GM21515 (cell line): ENCODE data around the gene ALX3.
"Not testable (repeated sequence)": the region's sequence is repeated elsewhere in the genome, so short reads cannot be mapped to it uniquely, and the experiment has no call there.

ENCODE experiments used
- ATAC-seq: cut with Tn5 transposase; IDR thresholded peaks from one replicate; pipeline ENCODE4 v1.9.1; 2021; ENCODE audit not compliant: unreplicated experiment

Gene ALX3

DNA sequence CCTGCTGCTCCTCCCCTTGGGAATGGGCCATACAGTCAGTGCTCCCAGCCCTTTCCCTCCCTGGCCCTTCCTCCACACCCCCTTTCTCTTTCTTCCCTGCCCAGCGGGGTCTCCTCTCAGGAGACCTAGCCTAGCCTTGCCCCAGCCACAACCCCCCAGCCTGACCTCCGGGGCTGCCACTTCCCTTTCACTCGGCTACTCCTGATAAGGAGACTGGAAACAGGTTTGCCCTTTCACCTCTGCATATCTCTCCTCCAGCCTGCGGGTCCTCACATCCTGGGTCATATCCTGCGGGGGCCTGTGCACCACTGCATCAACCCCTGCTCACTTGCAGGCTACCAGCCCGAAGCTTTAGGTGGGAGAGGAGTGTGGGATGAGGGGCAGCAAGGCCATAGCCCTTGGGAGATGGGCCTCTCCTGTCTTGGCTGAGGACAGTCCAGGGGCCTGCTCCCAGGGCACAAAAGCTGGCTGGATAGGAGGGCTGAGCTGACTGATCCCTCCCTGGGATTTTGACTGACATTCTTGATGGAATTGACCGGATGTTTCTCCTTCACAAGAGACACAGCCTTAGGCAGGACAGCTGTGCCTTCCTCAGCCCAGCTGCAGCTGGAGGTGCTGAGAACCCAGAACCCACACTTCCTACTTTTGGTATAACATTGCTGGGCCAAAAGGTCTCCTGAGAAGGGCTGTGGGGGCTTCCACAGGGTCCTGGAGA is 19.2 kb upstream of the ALX3 start:
- no peak for ATAC-seq

DNA sequence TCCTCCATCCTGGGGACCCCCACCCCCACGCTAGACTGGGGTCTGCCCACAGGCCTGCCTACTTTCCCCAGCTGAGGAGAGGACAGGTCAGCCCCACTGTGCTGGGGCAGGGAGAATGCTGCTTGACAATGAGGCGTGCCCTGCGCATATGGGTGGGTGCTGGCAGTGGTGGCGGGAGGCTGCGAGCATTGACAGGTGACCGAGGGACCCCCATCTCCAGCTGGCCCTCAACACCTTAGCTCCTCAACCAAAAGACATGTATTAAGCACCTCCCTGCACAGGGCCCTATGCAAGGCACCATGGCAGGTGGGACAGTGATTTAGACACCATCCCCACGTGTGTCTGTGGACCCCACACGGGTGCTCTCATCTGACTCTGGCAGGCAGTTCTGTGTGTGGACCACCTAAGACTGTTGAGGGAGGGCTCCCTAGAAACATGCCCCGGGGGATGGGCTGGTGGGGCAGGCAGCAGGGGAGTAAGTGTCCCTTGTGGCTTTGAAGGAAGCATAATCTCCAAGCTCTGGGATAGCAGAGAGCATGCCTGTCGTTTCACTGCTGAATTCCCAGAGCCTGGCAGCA is 18.4 kb upstream of the ALX3 start:
- no peak for ATAC-seq

GRCh38 chr1:110087812-110088738 is 17.6 kb upstream of the ALX3 start:
- ATAC-seq = no peak

DNA sequence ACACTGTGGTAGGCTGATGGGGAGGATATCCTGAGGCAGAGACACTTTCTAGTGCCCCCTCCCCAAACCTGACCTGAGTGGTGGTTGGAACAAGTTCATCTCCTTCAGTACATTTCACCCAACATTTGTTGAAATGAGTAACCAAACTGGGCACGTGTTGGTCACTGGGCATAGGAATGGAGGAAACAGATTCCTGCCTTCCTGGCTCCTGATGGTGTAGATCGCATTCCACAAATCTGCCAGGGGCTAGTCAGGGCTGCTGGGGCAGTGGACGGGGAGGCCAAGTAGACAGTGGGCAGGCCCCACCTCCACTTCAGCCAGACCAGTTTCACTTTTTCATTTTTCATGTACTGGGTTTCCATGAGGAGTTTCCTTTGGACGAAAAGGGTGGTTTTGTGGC is 16.5 kb upstream of the ALX3 start:
- no peak for ATAC-seq

DNA sequence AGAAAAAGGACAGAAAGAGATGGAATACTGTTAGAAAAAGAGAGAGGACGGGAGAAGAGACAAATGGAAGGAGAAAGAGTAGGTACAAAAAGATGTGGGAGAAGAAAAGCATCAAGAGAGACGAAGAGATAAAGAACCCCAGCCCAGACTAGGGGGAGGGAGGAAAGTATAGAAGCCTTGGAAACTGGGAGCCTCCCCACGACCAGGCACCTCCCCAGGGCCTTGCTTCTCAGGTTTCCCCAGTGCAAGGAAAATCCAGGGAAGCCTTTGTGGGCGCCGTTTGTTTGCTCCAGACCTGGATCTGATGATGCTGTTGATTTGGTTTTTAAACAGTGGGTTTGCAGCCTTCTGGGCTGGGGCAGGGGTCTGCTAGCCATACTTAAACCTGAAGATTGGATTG is 15.2 kb upstream of the ALX3 start:
- no peak for ATAC-seq

DNA sequence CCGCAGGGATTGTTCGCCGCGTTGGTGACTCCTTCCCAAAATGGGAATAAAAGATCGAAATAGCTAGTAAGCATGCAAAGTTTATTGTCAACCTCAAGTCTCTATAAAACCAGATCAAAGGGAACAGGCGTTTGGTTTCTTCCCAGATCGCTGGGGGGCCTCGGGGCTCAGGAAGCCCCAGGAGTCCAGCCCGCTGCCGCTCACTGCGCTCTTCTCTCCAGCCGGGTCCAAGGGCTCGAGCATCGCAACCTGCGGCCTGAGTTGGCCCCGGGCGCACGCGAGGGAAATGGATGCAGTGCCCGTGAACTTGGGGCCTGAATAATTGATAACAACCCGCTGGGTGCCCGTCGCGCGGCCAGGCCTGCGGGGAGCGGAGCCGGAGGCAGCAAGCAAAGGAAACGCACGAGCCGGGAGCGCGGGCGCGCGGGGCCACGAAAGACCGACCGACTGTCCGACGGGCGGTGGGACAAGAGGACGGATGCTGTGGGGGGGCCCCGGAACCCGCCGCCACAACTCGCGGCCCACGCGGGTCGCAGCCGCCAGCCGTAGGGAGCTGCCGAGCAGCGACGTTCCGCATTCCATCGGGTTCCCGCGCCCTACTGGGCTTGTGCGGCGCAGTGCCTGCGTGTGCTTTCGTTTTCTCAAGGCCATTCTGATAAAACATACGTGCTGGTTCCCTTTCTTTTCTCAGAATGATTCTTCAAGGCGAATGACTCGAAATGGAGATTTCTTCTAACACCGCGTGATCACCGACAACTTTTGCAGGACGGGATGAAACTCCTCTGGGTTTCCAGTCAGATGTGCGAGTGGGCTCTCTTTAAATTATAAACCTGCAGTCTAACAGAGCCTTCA is 14.0 kb upstream of the ALX3 start:
- ATAC-seq = no peak

DNA sequence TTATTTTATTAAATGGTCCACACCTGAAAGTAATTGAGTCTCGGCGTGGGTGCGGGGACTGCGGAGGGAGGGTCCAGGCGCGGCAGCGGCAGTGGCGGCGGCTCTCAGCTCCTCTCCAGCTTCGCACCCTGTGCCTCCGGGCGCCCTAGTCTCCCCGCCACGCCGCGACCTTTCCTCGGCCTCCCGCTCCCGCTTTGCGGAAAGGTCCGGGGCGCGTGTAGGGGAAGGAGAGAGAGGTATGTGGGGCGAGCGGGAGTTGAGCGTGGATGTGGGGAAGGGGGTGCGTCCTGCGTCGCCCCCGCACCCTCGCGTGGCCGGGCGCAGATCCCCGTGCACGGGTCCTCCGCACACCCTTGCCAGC is 13.4 kb upstream of the ALX3 start:
- ATAC-seq = no peak

DNA sequence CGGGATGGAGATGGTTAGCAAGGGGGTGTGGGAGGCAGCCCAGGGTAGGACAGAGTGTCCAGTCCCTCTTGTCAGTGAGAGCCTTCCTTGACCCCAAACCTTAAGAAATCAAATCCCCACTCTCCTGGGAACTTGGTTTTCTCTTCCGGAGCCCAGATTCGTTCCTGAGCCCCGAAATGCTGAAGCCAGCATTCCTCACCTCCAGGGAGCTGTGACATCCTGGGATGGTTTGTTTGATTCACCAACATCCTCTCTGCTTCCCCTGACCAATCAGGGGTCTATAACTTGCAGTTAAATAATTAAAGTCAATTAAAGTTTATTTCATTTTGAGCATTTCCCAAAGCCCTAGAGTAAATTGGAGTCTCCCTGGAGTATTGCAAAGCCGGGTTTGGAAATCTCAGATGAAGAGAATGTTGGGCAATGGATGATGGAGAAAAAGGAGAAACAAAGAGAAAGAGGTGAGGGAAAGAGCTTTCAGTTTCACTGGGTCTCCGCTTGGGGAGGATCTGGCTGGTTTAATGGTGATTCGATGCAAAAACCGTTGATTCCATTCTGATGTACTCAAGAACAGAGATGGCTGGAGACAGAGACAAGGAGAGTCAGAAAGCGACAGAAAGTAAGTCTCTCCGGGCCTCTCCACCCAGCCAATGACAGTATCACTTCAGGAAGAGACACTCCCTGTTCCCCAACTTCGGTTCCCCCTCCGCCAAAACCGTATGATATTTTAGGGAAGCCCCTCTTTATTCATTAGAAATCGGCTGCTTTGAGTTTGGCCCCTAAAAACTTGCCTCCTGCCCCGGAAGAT is 12.8 kb upstream of the ALX3 start:
- ATAC-seq = no peak

- no peak for ATAC-seq
Measured at GRCh38 chr1:110082477-110082876, 12.0 kb upstream of the ALX3 start.

DNA sequence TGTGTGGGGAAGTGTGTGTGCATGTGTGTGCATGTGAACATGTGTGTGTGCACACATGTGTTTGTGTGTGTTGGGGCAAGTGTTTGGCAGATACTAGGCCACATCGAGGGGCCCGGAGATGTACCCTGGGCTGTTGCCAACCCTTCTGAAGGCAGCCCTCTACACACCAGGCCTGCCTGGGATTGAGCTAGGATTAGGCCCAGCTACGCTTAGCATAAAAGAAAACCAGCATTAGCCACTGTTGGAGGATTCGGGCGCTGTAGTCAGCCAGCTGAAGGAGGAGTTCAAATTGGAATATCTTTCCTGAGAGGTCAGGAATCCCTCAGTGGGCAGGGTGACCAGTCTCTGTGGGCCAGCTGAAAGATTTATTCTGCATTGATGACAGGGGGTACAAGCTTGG is 10.6 kb upstream of the ALX3 start:
- no peak for ATAC-seq

- ATAC-seq = not testable (repeated sequence)
Measured at GRCh38 chr1:110079995-110080394, 9.5 kb upstream of the ALX3 start.

DNA sequence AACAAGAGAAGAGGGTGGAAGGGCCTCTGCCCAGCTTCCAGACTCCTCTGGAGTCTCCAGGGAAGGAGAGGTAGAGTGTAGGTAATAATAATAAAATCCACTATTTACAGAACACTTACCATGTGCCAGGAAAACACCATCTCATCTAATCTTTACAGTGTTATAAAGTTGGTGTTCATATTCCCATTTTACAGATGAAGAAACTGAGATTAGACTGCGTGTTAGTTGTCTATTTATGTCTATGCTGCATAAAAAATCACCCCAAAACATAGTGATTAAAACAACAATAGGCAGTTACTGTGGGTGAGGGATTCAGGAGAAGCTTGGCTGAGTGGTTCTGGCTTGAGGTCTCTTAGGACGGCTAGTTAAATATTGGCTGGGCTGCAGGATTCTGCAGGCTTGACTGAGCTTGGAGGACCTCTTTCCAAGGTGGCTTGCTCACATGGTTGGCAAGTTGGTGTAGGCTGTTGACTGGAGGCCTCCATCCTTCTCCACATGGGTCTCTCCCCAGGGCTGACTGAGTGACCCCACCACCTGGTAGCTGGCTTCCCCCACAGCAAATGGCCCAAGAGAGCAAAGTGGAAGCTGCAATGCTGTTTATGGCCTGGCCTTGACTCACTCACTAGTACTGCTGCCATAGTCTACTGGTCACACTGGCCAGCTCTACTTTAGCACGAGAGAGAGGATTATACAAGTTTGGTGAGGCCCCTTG is 6.5 kb upstream of the ALX3 start:
- no peak for ATAC-seq

GRCh38 chr1:110074166-110074565 is 3.7 kb upstream of the ALX3 start:
- no peak for ATAC-seq

- no peak for ATAC-seq
Measured at GRCh38 chr1:110070282-110070669, 196 bp downstream of the ALX3 start.

DNA sequence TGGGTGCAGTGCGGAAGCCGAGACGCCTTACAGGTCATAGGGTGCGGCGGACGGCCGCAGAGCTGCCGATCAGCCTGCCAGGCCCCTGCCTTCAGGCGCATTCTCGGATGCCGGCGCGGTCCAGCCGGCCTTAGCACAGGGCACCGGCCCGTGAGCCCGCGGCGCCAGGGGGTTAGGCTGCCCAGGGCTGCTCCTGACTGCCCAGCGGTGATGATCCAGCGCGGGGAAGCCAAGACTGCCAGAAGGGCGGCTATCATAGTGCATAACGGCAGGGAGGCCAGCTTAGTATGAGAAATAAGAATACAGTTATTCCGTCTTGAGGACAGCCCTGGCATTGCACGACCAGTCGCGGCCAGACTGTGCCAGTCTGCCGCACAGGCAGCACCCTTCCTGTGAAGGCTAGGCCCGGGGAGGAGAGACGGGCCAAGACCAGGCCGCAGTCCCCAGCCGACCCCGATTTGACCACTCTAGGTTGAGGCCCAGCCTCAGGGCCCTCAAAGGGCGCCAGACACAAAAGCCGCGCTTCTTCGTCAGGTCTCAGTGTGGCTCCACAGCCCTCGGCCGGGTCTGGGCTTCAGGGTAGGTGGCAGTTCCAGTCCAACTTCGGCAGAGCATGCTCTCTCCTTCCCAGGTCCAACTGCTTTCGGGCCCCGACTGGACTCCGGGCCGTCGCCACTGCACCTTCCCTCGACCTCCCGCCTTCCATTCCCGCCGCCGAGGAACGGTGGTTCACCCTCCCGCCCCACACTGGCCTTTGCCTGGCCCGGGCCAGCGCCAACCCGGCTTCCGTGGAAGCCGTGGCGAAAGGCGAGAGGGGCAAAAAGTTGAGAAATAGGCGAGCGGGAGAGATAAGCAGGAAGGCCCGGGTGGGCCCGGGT is 829 bp downstream of the ALX3 start:
- ATAC-seq = no peak

- ATAC-seq = no peak
Measured at GRCh38 chr1:110068646-110069403, 1.6 kb downstream of the ALX3 start.

- ATAC-seq = no peak
Measured at GRCh38 chr1:110067893-110068645, 2.4 kb downstream of the ALX3 start.
